HepG2 (cell line): ENCODE measurements around the gene PAIP2. TPM values are rescaled to one million over a fixed set of nuclear protein-coding genes. Genes with fewer than 3 reads are reported as not detected.

Experiments used
- ATRX ChIP-seq: sonication (generic); formaldehyde crosslinking; IDR thresholded peaks from 2 replicates; pipeline ENCODE4 v1.4.0; 2020; ENCODE audit warnings: missing genetic modification reagents, borderline replicate concordance
- BCL6 ChIP-seq: IDR thresholded peaks from 2 replicates; pipeline ENCODE4 v1.6.1; 2016; ENCODE audit warnings: missing genetic modification reagents, missing compliant biosample characterization
- CC2D1A ChIP-seq: sonication (generic); formaldehyde crosslinking; IDR thresholded peaks from 2 replicates; pipeline ENCODE4 v1.8.1; 2023; ENCODE audit warnings: mild to moderate bottlenecking, missing genetic modification reagents
- HDAC2 ChIP-seq: sonication (generic); formaldehyde crosslinking; IDR thresholded peaks from 2 replicates; pipeline ENCODE4 v1.4.0; 2020; ENCODE audit warnings: missing genetic modification reagents
- HIVEP1 ChIP-seq: sonication (generic); formaldehyde crosslinking; IDR thresholded peaks from 2 replicates; pipeline ENCODE4 v1.4.0; 2020; ENCODE audit warnings: mild to moderate bottlenecking, missing genetic modification reagents
- HNRNPH1 ChIP-seq: fragments of 200-400 bp; formaldehyde crosslinking; optimal IDR thresholded peaks from 2 replicates; pipeline ENCODE3; 2017; ENCODE audit warnings: mild to moderate bottlenecking, low read depth, low read length
- HNRNPLL ChIP-seq: fragments of 200-400 bp; formaldehyde crosslinking; IDR thresholded peaks from 2 replicates; pipeline ENCODE4 v1.6.1; 2017; ENCODE audit warnings: mild to moderate bottlenecking, low read depth, low read length; ENCODE audit not compliant: poor library complexity, severe bottlenecking
- NBN ChIP-seq: fragments of 450-650 bp; conservative IDR thresholded peaks from 2 replicates; pipeline ENCODE4 v1.6.1; 2017
- NFE2 ChIP-seq: sonication (generic); formaldehyde crosslinking; IDR thresholded peaks from 2 replicates; pipeline ENCODE4 v1.4.0; 2020; ENCODE audit warnings: missing genetic modification reagents
- NFKB2 ChIP-seq: sonication (generic); formaldehyde crosslinking; IDR thresholded peaks from 2 replicates; pipeline ENCODE4 v1.4.0; 2020; ENCODE audit warnings: missing genetic modification reagents, borderline replicate concordance
- POGK ChIP-seq: sonication (generic); formaldehyde crosslinking; conservative IDR thresholded peaks from 2 replicates; pipeline ENCODE4 v1.8.0; 2022; ENCODE audit warnings: mild to moderate bottlenecking, moderate library complexity, missing genetic modification reagents
- PPARG ChIP-seq: conservative IDR thresholded peaks from 2 replicates; pipeline ENCODE4 v1.6.1; 2016; ENCODE audit warnings: missing biosample characterization, missing genetic modification reagents
- REPIN1 ChIP-seq: sonication (generic); formaldehyde crosslinking; IDR thresholded peaks from 2 replicates; pipeline ENCODE4 v1.8.0; 2022; ENCODE audit warnings: missing genetic modification reagents, low read depth, mild to moderate bottlenecking, borderline replicate concordance
- SMARCE1 ChIP-seq: fragments of 450-650 bp; IDR thresholded peaks from 2 replicates; pipeline ENCODE4 v1.6.1; 2017; ENCODE audit warnings: borderline replicate concordance
- SRSF4 ChIP-seq: fragments of 200-400 bp; formaldehyde crosslinking; IDR thresholded peaks from one replicate; pipeline ENCODE4 v1.6.1; 2018; ENCODE audit warnings: mild to moderate bottlenecking, low read depth, low read length, moderate library complexity; ENCODE audit not compliant: poor library complexity, severe bottlenecking
- ZMYM4 ChIP-seq: sonication (generic); formaldehyde crosslinking; IDR thresholded peaks from 2 replicates; pipeline ENCODE4 v1.8.1; 2023; ENCODE audit warnings: mild to moderate bottlenecking, missing genetic modification reagents
- ZNF383 ChIP-seq: sonication (generic); formaldehyde crosslinking; IDR thresholded peaks from 2 replicates; pipeline ENCODE4 v1.4.0; 2020; ENCODE audit warnings: missing genetic modification reagents, mild to moderate bottlenecking, borderline replicate concordance
- ZNF484 ChIP-seq: sonication (generic); formaldehyde crosslinking; IDR thresholded peaks from 2 replicates; pipeline ENCODE4 v1.5.1; 2020; ENCODE audit warnings: mild to moderate bottlenecking, low read depth, missing genetic modification reagents, borderline replicate concordance
- ZNF552 ChIP-seq: sonication (generic); formaldehyde crosslinking; IDR thresholded peaks from 2 replicates; pipeline ENCODE4 v1.9.0; 2022; ENCODE audit warnings: missing genetic modification reagents, mild to moderate bottlenecking, borderline replicate concordance
- ZNF570 ChIP-seq: sonication (generic); formaldehyde crosslinking; IDR thresholded peaks from 2 replicates; pipeline ENCODE4 v1.4.0; 2020; ENCODE audit warnings: mild to moderate bottlenecking, missing genetic modification reagents, borderline replicate concordance
- ZNF607 ChIP-seq: sonication (generic); formaldehyde crosslinking; IDR thresholded peaks from 2 replicates; pipeline ENCODE4 v1.5.1; 2020; ENCODE audit warnings: missing genetic modification reagents, mild to moderate bottlenecking, borderline replicate concordance
- ZNF792 ChIP-seq: IDR thresholded peaks from 2 replicates; pipeline ENCODE4 v1.6.1; 2016
- ZSCAN31 ChIP-seq: sonication (generic); formaldehyde crosslinking; IDR thresholded peaks from 2 replicates; pipeline ENCODE4 v1.5.0; 2020; ENCODE audit warnings: low read depth, mild to moderate bottlenecking, missing genetic modification reagents
- polyA plus RNA-seq, 8 experiments: library from polyadenylated mRNA; depleted of rRNA in 3 of 8; stranded (reverse) in 7 of 8; unstranded in 1 of 8; fragments of >200 nt; fragmentation: Illumina TruSeq in 4 of 8; extraction: Trizol in 4 of 8; gene quantifications; 2 replicates each; pipeline versions ENCODE4 v1.2.1 to v1.2.3, GENCODE V29; 2011 to 2016; ENCODE audit warnings: low read depth in 4 of 8, missing spikeins in 1 of 8, mixed read lengths in 1 of 8; ENCODE audit not compliant: insufficient read depth in 1 of 8
- total RNA-seq, 5 experiments: library from RNA; depleted of rRNA; stranded (reverse); fragments of >200 nt; fragmentation: Illumina TruSeq; extraction: Trizol; gene quantifications; 2 replicates each; pipeline ENCODE4 v1.2.3, GENCODE V29; 2016; ENCODE audit warnings: low read depth in 1 of 5
- TF ChIP-seq, protein P1 (sequence below): sonication (generic); formaldehyde crosslinking; IDR thresholded peaks from 2 replicates; pipeline ENCODE4 v1.5.0; 2020; ENCODE audit warnings: mild to moderate bottlenecking, missing genetic modification reagents
- TF ChIP-seq, protein P2 (sequence below): sonication (generic); formaldehyde crosslinking; IDR thresholded peaks from 2 replicates; pipeline ENCODE4 v1.5.0; 2020; ENCODE audit warnings: mild to moderate bottlenecking, missing genetic modification reagents

Gene PAIP2
- total and polyA plus RNA-seq, 2 of the 13 experiments (the other 11 are each of a cell fraction or from before 2014, with no cell fraction given), result 61.5 to 76.3 TPM

DNA sequence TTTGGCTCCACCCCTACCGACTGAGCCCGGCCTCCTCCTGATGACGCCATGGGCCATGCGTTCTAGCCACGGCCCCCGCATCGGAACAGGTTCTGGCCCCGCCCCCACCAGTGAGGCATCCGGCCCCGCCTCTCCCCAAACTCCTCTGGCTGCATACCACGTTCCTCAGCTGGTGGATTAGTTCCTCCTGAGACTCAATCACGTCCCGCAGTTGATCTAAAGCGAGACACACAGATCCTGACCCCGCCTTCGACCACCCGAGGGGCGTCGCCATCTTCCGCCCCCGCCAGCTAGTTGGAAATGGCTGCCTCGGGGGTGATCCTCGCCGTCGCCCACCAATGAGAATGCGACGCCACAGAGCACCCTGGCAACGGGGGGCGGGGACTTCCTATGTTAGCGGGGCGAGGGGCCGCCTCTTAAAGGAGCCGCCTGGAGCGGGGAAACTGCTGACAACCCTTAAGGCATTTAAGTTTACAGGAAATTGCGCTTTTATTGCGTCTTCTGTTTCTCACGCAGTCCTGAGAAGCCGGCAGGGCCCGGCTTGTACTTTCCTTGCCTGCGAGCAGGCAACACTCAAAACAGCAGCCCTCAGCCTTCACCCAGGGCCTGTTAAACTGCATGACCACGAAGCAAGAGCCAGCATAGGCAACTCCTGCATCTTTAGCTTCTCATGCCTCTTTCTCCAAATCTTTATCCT is 62.3 kb downstream of the PAIP2 start, which contains the start of gene SPATA24 (continued):
- TF ChIP-seq ZSCAN31 (no peak), HNRNPLL (no peak), NFE2 (no peak), ZNF383 (CRISPR knock-in tag) (no peak), ATRX (CRISPR knock-in tag) (no peak), NFKB2 (no peak; the same call in 1 of the 2 replicates), PPARG (CRISPR knock-in tag) (no peak), POGK (CRISPR knock-in tag) (0 out of 2 replicates have a peak, but pooled peaks have one; percentile 20), ZNF570 (CRISPR knock-in tag) (no peak), HDAC2 (peak; percentile 12; the same call in 1 of the 2 replicates), ZNF552 (no peak), ZNF792 (CRISPR knock-in tag) (no peak), HIVEP1 (CRISPR knock-in tag) (peak; percentile 72), BCL6 (no peak), ZNF607 (CRISPR knock-in tag) (no peak), HNRNPH1 (no peak), SMARCE1 (no peak), CC2D1A (CRISPR knock-in tag) (no peak), REPIN1 (0 out of 2 replicates have a peak, but pooled peaks have one; percentile 25), ZNF484 (no peak), NBN (no peak), SRSF4 (no peak), ZMYM4 (CRISPR knock-in tag) (0 out of 2 replicates have a peak, but pooled peaks have one; percentile 20)
- TF ChIP-seq, protein P1, sequence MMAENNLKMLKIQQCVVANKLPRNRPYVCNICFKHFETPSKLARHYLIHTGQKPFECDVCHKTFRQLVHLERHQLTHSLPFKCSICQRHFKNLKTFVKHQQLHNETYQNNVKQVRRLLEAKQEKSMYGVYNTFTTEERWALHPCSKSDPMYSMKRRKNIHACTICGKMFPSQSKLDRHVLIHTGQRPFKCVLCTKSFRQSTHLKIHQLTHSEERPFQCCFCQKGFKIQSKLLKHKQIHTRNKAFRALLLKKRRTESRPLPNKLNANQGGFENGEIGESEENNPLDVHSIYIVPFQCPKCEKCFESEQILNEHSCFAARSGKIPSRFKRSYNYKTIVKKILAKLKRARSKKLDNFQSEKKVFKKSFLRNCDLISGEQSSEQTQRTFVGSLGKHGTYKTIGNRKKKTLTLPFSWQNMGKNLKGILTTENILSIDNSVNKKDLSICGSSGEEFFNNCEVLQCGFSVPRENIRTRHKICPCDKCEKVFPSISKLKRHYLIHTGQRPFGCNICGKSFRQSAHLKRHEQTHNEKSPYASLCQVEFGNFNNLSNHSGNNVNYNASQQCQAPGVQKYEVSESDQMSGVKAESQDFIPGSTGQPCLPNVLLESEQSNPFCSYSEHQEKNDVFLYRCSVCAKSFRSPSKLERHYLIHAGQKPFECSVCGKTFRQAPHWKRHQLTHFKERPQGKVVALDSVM, result no peak
- TF ChIP-seq, protein P2, sequence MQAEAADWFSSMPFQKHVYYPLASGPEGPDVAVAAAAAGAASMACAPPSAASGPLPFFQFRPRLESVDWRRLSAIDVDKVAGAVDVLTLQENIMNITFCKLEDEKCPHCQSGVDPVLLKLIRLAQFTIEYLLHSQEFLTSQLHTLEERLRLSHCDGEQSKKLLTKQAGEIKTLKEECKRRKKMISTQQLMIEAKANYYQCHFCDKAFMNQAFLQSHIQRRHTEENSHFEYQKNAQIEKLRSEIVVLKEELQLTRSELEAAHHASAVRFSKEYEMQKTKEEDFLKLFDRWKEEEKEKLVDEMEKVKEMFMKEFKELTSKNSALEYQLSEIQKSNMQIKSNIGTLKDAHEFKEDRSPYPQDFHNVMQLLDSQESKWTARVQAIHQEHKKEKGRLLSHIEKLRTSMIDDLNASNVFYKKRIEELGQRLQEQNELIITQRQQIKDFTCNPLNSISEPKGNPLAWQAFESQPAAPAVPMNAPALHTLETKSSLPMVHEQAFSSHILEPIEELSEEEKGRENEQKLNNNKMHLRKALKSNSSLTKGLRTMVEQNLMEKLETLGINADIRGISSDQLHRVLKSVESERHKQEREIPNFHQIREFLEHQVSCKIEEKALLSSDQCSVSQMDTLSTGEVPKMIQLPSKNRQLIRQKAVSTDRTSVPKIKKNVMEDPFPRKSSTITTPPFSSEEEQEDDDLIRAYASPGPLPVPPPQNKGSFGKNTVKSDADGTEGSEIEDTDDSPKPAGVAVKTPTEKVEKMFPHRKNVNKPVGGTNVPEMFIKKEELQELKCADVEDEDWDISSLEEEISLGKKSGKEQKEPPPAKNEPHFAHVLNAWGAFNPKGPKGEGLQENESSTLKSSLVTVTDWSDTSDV (CRISPR knock-in tag), result no peak
